ENCODE data around the gene MID1.
"Not testable (repeated sequence)": the region's sequence is repeated elsewhere in the genome, so short reads cannot be mapped to it uniquely, and the experiment has no call there.

The MID1 gene

DNA sequence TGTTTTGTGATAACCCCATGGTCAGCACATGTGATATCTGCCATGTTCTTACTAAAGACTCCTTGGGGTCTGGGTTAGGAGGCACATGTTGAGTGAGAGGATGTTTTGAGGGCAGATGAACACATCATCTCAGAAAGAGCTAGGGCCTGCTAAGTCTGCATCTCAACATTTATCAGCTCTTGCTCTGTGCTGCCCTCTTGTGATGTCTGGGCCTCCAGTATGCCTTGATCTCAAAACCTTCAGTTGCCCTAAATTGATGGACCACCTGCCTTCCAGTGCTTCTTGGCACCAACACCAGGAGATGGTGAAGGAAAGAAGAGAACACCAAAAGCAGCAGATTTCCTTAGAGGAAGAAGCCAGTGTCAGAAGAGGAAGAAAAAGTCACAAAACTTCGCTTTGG is 22.5 kb downstream of the MID1 start:
- DNase-seq (ENCODE audit: extremely low read depth, insufficient read length), result no peak
- Histone ChIP-seq H3K4me3 (replicated peaks; ENCODE audit: low read depth, low read length) (no peak overlapping the region), H3K36me3 (ENCODE audit: control insufficient read depth, insufficient read depth, low read length) (no peaks in the 10 kb centered on the region), H3K27me3 (replicated peaks; ENCODE audit: control insufficient read depth, insufficient read depth, low read length) (no peaks in the 10 kb centered on the region)
- TF ChIP-seq, protein P1, sequence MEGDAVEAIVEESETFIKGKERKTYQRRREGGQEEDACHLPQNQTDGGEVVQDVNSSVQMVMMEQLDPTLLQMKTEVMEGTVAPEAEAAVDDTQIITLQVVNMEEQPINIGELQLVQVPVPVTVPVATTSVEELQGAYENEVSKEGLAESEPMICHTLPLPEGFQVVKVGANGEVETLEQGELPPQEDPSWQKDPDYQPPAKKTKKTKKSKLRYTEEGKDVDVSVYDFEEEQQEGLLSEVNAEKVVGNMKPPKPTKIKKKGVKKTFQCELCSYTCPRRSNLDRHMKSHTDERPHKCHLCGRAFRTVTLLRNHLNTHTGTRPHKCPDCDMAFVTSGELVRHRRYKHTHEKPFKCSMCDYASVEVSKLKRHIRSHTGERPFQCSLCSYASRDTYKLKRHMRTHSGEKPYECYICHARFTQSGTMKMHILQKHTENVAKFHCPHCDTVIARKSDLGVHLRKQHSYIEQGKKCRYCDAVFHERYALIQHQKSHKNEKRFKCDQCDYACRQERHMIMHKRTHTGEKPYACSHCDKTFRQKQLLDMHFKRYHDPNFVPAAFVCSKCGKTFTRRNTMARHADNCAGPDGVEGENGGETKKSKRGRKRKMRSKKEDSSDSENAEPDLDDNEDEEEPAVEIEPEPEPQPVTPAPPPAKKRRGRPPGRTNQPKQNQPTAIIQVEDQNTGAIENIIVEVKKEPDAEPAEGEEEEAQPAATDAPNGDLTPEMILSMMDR (IDR thresholded peaks at IDR 0.05; ENCODE audit: insufficient read depth, low read length, poor library complexity, severe bottlenecking), result peak; percentile 72

DNA sequence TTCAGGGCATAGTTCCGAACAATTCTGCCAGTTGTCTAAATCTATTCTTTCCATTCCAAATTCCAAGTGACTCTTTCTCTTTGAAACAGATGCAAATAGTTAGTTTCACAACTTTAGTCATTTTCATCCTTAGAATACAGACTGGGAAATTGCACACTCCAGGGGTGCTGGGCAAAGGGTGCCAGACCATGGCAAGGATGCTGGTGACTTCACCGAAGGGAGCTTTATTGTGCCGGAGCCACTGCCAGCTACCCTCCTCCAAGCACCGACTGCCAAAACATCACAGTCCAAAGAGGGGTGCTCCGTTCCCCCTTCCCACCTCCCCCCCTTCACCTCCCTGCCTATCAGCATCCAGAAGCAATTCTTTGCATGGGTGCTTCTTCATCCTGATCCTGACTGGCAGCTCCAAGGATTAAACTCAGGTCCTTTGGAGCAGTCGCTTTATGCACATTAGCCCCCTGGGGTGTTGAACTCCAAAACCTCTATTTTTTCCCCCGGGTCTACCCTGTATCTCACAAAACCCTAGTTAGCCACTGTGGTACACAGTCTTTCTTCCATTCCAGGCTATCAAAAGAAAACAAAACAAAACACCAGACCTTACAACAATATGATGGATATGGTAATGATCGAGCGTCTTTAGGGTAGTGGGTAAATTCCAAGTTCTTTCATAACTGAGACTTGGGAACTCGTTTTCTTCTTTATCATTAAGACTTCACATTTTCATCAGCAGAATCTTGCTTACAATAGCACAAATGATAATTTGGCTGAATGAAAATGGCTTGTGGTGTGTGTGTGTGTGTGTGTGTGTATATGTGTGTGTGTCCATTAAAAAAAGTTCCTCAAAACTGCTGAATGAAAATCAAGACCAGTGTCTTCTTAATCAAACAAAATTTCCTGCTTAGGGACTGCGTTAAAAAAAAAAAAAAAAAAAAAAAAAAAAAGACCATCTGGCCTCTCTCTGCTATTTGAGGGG is 28.7 kb downstream of the MID1 start:
- no peaks in the 10 kb centered on the region for H3K27me3 ChIP-seq (replicated peaks; ENCODE audit: control insufficient read depth, insufficient read depth, low read length)
- no peak for DNase-seq (ENCODE audit: extremely low read depth, insufficient read length)
- TF ChIP-seq, protein P1 (IDR thresholded peaks at IDR 0.05; ENCODE audit: insufficient read depth, low read length, poor library complexity, severe bottlenecking), result no peak
- H3K4me3 ChIP-seq (replicated peaks; ENCODE audit: low read depth, low read length), result no peak overlapping the region
- no peaks in the 10 kb centered on the region for H3K36me3 ChIP-seq (ENCODE audit: control insufficient read depth, insufficient read depth, low read length)

DNA sequence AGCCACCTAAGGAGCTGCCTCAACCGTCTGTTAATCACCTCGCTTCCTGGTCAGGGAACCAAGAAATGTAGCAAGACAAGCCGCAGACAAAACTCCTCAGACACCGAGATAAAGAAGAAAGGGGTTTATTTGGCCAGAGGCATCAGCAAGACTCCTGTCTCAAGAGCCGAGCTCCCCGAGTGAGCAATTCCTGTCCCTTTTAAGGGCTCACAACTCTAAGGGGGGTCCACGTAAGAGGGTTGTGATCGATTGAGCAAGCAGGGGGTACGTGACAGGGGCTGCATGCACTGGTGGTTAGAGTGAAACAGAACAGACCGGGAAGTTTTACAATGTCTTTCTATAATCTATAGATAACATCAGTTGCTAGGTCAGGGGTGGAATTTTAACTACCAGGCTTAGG is 30.6 kb downstream of the MID1 start:
- H3K36me3 ChIP-seq (ENCODE audit: control insufficient read depth, insufficient read depth, low read length); DNase-seq (ENCODE audit: extremely low read depth, insufficient read length); H3K4me3 ChIP-seq (replicated peaks; ENCODE audit: low read depth, low read length); H3K27me3 ChIP-seq (replicated peaks; ENCODE audit: control insufficient read depth, insufficient read depth, low read length): not testable (repeated sequence)

DNA sequence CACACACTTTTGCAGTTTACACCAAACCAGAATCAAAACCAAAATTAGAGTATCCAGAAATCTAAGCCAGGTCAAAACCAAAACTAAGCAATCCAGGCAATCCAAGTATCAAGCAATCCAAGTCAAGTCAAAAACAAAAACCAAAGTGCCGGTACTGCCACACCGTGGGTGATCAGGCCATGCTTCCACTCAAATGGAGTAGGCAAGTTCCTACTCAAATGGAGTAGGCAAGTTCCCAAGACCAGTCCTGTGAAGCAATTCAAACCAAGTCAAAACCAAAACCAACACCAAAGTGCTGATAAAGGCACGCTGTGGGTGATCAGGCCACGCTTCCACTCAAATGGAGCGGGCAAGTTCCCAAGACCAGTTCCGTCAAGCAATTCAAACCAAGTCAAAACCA is 31.3 kb downstream of the MID1 start:
- Histone ChIP-seq H3K4me3 (replicated peaks; ENCODE audit: low read depth, low read length) (no peak overlapping the region), H3K36me3 (ENCODE audit: control insufficient read depth, insufficient read depth, low read length) (no peaks in the 10 kb centered on the region), H3K27me3 (replicated peaks; ENCODE audit: control insufficient read depth, insufficient read depth, low read length) (no peaks in the 10 kb centered on the region)
- no peak for DNase-seq (ENCODE audit: extremely low read depth, insufficient read length)
- TF ChIP-seq, protein P1 (IDR thresholded peaks at IDR 0.05; ENCODE audit: insufficient read depth, low read length, poor library complexity, severe bottlenecking), result no peak

DNA sequence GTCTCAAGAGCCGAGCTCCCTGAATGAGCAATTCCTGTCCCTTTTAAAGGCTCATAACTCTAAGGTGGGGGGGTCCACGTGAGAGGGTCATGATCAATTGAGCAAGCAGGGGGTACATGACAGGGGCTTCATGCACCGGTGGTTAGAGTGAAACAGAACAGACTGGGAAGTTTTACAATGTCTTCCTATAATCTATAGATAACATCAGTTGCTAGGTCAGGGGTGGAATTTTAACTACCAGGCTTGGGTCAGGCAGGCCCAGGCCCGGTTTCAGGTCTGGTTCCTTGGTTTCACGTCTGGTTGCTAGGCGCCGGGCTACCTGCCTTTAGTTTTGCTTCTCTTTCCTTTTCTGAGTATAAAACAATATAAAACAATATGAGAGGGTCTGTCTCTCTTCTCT is 35.5 kb downstream of the MID1 start:
- H3K36me3 ChIP-seq (ENCODE audit: control insufficient read depth, insufficient read depth, low read length); H3K4me3 ChIP-seq (replicated peaks; ENCODE audit: low read depth, low read length); H3K27me3 ChIP-seq (replicated peaks; ENCODE audit: control insufficient read depth, insufficient read depth, low read length); DNase-seq (ENCODE audit: extremely low read depth, insufficient read length): not testable (repeated sequence)

DNA sequence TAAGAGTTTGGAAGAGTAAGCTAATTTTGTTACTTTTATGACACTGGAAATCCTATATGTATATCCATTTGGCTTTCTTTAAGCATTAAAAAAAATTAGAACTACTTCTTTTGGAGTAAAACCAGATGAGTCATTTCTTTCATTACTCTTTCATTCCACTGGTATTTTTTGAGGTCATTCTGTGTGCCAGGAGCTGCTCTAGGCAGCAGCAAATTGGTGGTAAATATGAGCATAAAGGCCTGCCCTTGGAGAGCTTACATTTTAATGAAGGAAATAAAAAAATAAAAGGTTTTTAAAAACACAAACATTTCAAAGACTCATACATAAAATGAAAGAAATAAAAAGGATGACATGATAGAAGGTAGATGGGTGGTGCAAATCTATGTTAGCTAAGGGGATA is 37.4 kb downstream of the MID1 start:
- Histone ChIP-seq H3K36me3 (ENCODE audit: control insufficient read depth, insufficient read depth, low read length) (no peaks in the 10 kb centered on the region), H3K4me3 (replicated peaks; ENCODE audit: low read depth, low read length) (no peak overlapping the region), H3K27me3 (replicated peaks; ENCODE audit: control insufficient read depth, insufficient read depth, low read length) (no peaks in the 10 kb centered on the region)
- TF ChIP-seq, protein P1 (IDR thresholded peaks at IDR 0.05; ENCODE audit: insufficient read depth, low read length, poor library complexity, severe bottlenecking), result no peak
- no peak for DNase-seq (ENCODE audit: extremely low read depth, insufficient read length)
